Activated T-helper 1 cell treated with anti-CD3 and anti-CD28 coated beads, Interleukin-2, amount 50 U/mL, for 16 hours (primary cell): Measurements from ENCODE around the gene ATL2.
"Not testable (repeated sequence)": the region's sequence is repeated elsewhere in the genome, so short reads cannot be mapped to it uniquely, and the experiment has no call there.

Experiments
- DNase-seq, 2 donors: peaks; one replicate each; pipeline ENCODE4 v3.0.0-alpha.2; 2020; ENCODE audit warnings: low read depth in 1 of 2, low spot score in 1 of 2

ATL2 gene

GRCh38 chr2:38394041-38394440 lies 17.0 kb upstream of the ATL2 start:
- no peak for DNase-seq

GRCh38 chr2:38390947-38391346 lies 13.9 kb upstream of the ATL2 start:
- no peak for DNase-seq

GRCh38 chr2:38387887-38388286 lies 10.8 kb upstream of the ATL2 start:
- DNase-seq, result no peak

GRCh38 chr2:38386821-38387220 lies 9.7 kb upstream of the ATL2 start:
- DNase-seq, result no peak

- no peak for DNase-seq
Observed at GRCh38 chr2:38386377-38386776, 9.3 kb upstream of the ATL2 start.

- DNase-seq, result no peak
Observed at GRCh38 chr2:38384338-38384737, 7.3 kb upstream of the ATL2 start.

GRCh38 chr2:38383741-38384140 lies 6.7 kb upstream of the ATL2 start:
- not testable (repeated sequence) for DNase-seq

- DNase-seq, result no peak
Observed at GRCh38 chr2:38381381-38382143, 4.5 kb upstream of the ATL2 start.

GRCh38 chr2:38380397-38381130 lies 3.5 kb upstream of the ATL2 start:
- DNase-seq, result no peak

- peak; percentile 14 to 46 for DNase-seq
Observed at GRCh38 chr2:38376346-38377049, 575 bp downstream of the ATL2 start.

GRCh38 chr2:38375696-38376345 lies 1.3 kb downstream of the ATL2 start:
- DNase-seq, result no peak

GRCh38 chr2:38374984-38375383 lies 2.1 kb downstream of the ATL2 start:
- DNase-seq, result no peak

GRCh38 chr2:38371235-38371634 lies 5.8 kb downstream of the ATL2 start:
- no peak for DNase-seq

- no peak for DNase-seq
Observed at GRCh38 chr2:38370664-38371063, 6.4 kb downstream of the ATL2 start.

GRCh38 chr2:38362232-38362631 lies 14.8 kb downstream of the ATL2 start:
- no peak for DNase-seq

- no peak for DNase-seq
Observed at GRCh38 chr2:38360177-38360576, 16.9 kb downstream of the ATL2 start.

- no peak for DNase-seq
Observed at GRCh38 chr2:38353402-38353801, 23.7 kb downstream of the ATL2 start.

- DNase-seq, result no peak
Observed at GRCh38 chr2:38352336-38352735, 24.7 kb downstream of the ATL2 start.

GRCh38 chr2:38345323-38346038 lies 31.6 kb downstream of the ATL2 start:
- no peak for DNase-seq

GRCh38 chr2:38344813-38345212 lies 32.3 kb downstream of the ATL2 start:
- no peak for DNase-seq

GRCh38 chr2:38343212-38343611 lies 33.9 kb downstream of the ATL2 start:
- DNase-seq, result no peak
